ENCODE results near the gene ZNF516.

The ZNF516 gene

DNA sequence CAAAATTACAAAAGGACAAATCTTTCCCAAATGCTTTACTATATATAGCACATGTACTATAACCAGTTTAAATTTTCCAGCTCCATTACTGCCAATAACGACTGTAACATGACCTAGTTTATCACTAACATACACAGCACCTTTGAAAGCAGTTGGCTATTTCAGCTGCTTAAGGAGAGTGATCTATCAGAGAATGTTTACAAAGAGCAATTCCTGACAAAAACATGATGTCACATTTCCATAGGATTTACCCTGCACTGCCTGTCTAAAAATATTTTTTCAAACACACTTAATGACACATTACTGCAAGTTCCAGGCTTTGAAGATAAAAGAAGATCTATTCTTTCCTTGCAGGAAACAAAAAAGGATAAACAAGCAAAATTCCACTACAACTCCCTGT lies 40.6 kb downstream of the ZNF516 start:
- TF ChIP-seq, protein P1, sequence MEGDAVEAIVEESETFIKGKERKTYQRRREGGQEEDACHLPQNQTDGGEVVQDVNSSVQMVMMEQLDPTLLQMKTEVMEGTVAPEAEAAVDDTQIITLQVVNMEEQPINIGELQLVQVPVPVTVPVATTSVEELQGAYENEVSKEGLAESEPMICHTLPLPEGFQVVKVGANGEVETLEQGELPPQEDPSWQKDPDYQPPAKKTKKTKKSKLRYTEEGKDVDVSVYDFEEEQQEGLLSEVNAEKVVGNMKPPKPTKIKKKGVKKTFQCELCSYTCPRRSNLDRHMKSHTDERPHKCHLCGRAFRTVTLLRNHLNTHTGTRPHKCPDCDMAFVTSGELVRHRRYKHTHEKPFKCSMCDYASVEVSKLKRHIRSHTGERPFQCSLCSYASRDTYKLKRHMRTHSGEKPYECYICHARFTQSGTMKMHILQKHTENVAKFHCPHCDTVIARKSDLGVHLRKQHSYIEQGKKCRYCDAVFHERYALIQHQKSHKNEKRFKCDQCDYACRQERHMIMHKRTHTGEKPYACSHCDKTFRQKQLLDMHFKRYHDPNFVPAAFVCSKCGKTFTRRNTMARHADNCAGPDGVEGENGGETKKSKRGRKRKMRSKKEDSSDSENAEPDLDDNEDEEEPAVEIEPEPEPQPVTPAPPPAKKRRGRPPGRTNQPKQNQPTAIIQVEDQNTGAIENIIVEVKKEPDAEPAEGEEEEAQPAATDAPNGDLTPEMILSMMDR (IDR thresholded peaks at IDR 0.05; ENCODE audit: control insufficient read depth, insufficient read depth, low read depth, low read length, missing control alignments): no peak
- no peak for DNase-seq (ENCODE audit: low read depth)
- H3K4me3 ChIP-seq (ENCODE audit: control insufficient read depth, low read depth, low read length): no peak overlapping the region

DNA sequence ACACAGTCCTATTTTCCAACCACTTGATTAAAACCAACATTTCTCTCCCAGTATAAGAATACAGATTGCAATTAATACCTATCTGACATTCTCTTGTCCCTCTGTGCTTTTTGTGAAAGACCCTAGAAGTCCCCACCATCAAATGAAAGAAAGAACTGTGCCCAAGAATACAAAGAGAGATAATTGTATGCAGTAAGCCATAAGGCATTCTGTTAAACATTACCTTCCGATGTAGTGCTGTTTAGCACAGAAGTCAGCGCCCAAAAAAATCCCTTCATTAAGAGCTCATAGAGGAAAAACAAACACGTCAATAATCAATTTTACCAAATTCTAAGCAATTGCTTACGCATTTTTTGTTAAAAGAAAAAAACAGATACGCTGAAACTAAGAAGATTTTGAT lies 41.1 kb downstream of the ZNF516 start:
- DNase-seq (ENCODE audit: low read depth): no peak
- TF ChIP-seq, protein P1 (IDR thresholded peaks at IDR 0.05; ENCODE audit: control insufficient read depth, insufficient read depth, low read depth, low read length, missing control alignments): no peak

DNA sequence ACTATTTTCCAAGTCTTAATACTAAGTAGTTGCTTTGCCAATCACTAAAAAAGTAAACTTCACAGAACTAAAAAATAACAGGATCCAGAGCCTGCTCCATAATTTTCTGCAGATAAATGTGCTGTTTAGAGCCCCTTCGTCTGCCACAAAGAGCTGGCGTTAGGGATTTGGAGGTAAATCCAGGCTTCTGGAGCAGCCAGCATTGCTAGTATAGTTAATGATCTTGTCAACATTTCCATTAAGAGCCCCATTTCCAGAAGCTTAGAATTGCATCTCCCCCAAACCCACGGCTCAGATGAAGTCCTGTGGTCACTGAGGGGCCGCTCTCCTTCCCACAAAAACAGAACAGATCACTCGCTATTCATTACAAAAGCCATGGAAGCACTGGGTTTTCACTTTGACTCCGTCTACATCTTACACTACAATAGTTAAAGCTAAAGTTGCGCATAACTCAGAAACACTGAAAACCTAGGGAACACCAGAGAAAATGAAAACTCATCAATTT lies 41.9 kb downstream of the ZNF516 start:
- H3K4me3 ChIP-seq (ENCODE audit: control insufficient read depth, low read depth, low read length): no peak overlapping the region
- no peak for DNase-seq (ENCODE audit: low read depth)
- TF ChIP-seq, protein P1 (IDR thresholded peaks at IDR 0.05; ENCODE audit: control insufficient read depth, insufficient read depth, low read depth, low read length, missing control alignments): no peak

More for the DNA sequence above, 41.1 kb downstream of the ZNF516 start:
- no peak overlapping the region for H3K4me3 ChIP-seq (ENCODE audit: control insufficient read depth, low read depth, low read length)

DNA sequence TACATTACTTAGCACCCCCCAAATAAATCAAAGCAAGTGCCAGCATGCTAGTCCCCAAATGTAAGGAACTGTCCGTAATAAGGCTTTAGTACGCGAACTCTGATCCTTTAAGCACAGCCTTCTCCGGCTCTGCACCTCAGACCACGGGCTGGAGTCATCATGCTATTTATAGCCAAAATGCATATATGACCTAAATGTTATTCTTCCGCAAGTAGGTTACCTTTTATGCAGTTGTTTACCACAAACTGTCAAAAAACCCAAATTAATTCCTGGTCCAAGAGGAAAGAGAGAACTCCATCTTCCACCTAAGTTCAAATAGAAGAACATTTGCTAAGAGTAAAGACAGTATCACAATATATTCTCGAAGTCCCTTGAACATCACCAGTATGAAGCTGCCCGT lies 42.7 kb downstream of the ZNF516 start:
- DNase-seq (ENCODE audit: low read depth): no peak
- H3K4me3 ChIP-seq (ENCODE audit: control insufficient read depth, low read depth, low read length): no peak overlapping the region
- TF ChIP-seq, protein P1 (IDR thresholded peaks at IDR 0.05; ENCODE audit: control insufficient read depth, insufficient read depth, low read depth, low read length, missing control alignments): no peak

DNA sequence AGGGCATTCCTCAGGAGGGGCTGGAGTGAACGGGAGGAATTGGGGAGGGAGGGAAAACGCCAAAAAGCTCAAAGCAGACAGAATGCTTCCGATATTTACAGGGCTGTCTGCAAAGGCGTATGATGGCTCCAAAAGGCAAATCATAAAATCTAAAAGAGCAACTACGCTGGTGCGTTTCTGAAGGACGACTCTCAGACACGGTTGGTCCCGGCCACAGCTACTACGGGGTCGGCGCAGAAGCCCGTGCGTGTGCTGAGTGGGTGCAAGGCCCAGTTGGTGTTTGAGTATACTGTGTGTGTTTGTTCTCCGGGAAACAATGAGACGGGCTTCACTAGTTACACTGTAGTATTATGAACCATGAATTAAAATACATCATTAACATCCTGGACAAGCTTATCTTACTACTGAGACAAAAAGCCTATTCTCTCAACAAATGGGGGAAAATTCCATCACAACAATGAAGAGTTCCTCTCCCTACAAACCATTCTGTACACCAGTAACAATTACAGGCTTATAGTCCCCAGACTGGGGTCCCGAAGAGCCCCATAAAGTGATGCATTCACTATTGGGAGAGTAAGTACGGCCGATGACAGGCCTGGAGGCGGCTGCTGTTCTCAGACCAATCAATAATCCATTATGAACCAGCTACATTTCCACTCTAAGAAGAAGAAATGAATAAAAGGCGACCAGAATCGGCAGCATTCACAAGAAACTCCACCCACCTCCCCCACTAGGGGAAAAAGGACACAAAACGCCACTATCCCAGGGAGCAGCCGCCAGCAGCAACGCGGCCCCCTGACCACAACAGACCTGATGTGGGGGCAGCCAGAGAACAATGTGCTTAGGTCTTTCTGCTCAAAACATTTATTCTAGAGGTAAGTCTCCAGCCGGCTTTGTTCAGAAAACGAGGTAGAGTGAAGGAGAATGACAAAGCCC lies 43.4 kb downstream of the ZNF516 start:
- TF ChIP-seq, protein P1 (IDR thresholded peaks at IDR 0.05; ENCODE audit: control insufficient read depth, insufficient read depth, low read depth, low read length, missing control alignments): no peak
- H3K4me3 ChIP-seq (ENCODE audit: control insufficient read depth, low read depth, low read length): peak overlapping the region; percentile 55
- no peak for DNase-seq (ENCODE audit: low read depth)

DNA sequence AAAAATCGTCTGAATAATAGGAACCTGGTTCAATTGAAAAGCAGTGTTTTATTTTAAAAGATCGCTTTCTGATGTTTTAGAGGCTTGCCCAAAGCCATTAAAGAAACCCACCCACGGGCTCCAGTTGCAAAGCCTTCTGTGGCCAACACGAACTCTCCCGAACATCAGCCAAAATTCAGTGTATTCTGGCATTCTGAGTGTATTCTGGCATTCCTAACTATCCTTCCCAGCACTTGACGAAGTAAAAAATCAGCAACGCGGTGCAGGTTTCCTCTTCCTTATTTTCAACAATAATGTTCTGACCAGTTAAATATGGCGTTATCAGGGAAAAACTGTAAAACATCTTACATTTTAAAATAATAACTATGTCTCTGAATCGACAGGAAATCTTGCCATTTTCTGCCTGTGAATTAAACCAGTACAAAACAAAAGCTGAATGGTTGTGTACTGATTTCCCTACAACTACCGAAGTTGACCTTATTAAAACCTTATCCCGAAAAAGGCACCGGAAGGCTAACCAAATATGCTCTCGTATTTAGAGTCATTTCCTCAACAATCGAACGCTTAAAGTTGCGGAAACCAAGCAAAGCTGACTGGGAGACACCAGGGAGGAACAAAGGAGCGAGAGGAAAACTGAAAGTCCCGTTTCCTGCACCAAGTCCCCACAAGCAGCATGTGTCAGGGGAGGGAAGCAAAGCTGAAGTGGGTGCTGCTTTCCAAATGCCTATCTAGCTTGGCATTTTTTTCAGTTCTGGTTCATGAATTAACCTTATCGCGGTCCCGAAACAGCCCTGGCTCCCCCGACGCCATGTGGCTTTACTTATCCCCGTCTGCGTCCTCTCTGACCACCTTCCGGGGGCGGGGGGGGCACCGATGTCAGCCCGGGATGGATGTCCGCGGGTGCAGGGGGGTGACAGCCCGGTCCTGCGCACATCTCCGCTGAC lies 44.3 kb downstream of the ZNF516 start:
- TF ChIP-seq, protein P1 (IDR thresholded peaks at IDR 0.05; ENCODE audit: control insufficient read depth, insufficient read depth, low read depth, low read length, missing control alignments): no peak
- peak overlapping the region; percentile 55 for H3K4me3 ChIP-seq (ENCODE audit: control insufficient read depth, low read depth, low read length)
- no peak for DNase-seq (ENCODE audit: low read depth)
